ENCODE data around the gene TFAP2C. TPM values are rescaled to one million over a fixed set of nuclear protein-coding genes. Genes with fewer than 3 reads are reported as not detected.
"Not testable (repeated sequence)": the region's sequence is repeated elsewhere in the genome, so short reads cannot be mapped to it uniquely, and the experiment has no call there.

Gene TFAP2C
- total and polyA plus RNA-seq, 9 of the 15 experiments (the other 6 are each of a cell fraction or from before 2014, with no cell fraction given): 0.03 to 0.04 TPM; not detected in 7

DNA sequence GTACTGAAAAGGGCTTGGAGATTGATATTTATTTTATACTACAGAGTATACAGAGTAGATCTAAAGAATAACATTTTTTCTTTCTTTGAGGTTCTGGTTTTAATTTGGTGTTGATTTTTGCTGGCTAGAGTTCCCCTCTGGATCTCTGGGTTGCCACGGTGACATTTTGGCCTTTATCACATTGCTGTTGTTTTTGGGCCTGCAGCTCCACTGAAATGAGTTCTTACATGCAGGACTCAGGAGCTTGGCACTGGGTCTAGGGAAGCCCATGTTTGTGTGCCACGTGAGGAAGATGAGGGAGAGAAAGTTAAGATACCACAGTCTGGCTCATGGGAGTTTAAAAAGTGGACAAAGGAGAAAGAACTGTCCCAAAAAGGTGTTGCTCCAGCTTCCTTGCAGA is 7.4 kb upstream of the TFAP2C start (continued):
- no peak for TF ChIP-seq ZNF318 (IDR thresholded peaks at IDR 0.05; ENCODE audit: borderline replicate concordance in 1 of 2, low read depth in 1 of 2)
- TF ChIP-seq TAF1 (IDR thresholded peaks at IDR 0.05; ENCODE audit: control insufficient read depth, extremely low read depth, insufficient read depth, low read length, severe bottlenecking): no peak

- in situ Hi-C loops (cut with MboI); H3K9me1 ChIP-seq (ENCODE audit: control insufficient read depth, insufficient read depth, low read length); DNase-seq (ENCODE audit: extremely low read depth in 1 of 4, low spot score in 3 of 4); H3K27ac ChIP-seq (ENCODE audit: extremely low read depth, low read depth, low read length); intact Hi-C loops (cut with micrococcal nuclease); BruUV-seq (replicated peaks); FAIRE-seq; H3K9me3 ChIP-seq (replicated peaks; ENCODE audit: control insufficient read depth, insufficient read depth, low read depth, low read length); ATAC-seq; CTCF ChIA-PET (ENCODE audit: low intra/inter-chr PET ratio); H4K20me1 ChIP-seq (replicated peaks; ENCODE audit: control insufficient read depth, insufficient read depth, low read length); H3K4me3 ChIP-seq; H3K36me3 ChIP-seq (ENCODE audit: control insufficient read depth, insufficient read depth, low read length); H3K9ac ChIP-seq (ENCODE audit: insufficient read depth in 1 of 2, low read depth in 2 of 2, low read length in 2 of 2); H3K79me2 ChIP-seq (ENCODE audit: control insufficient read depth, insufficient read depth, low read length); H3K4me2 ChIP-seq (ENCODE audit: insufficient read depth, low read length); H2AFZ ChIP-seq (ENCODE audit: low read depth, low read length): not testable (repeated sequence)
- POLR2A ChIA-PET: interaction anchor here (0.6 kb wide), 1 partner anchor 276 kb away, joined by 3 read pairs; no protein-coding TSS in a partner anchor
- WGBS (ENCODE audit: insufficient coverage, low coverage, missing lambda C conversion rate): 53% methylated on average over 10 of the region's 10 CpGs
- H3K4me1 ChIP-seq (replicated peaks in 1 of 2; ENCODE audit: control insufficient read depth in 2 of 2, insufficient read depth in 2 of 2, low read length in 2 of 2): peaks cover 0 to 27% of the 10 kb centered on the region in 2 experiments; a peak in 2 of 5 replicates
- H3K27me3 ChIP-seq (ENCODE audit: control insufficient read depth in 2 of 2, insufficient read depth in 2 of 2, low read length in 2 of 2): peaks cover 16 to 44% of the 10 kb centered on the region in 2 experiments
These were observed 5.2 kb upstream of the TFAP2C start for GRCh38 chr20:56623930-56624329.

Data from K562 (cell line).